ENCODE data around the gene LRRC28.

DNA sequence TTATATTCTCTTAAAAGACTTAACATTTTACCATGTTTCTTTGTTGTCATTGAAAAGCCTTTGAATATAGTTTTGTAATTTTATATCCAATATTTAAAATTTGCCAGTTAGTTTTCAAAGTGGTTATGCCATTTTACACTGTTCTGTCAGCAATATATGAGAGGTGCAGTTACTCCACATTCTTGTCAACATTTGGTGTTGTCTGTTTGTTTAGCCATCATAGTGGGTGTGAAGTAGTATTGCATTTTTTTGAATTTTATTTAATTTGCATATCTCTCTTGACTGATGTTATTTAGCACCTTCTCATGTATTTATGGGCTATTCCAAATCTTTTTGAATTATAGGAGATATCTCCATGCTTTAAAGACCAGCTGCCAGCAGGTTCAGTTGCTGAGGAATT, 40.4 kb downstream of the LRRC28 start:
- TF ChIP-seq, protein P1, sequence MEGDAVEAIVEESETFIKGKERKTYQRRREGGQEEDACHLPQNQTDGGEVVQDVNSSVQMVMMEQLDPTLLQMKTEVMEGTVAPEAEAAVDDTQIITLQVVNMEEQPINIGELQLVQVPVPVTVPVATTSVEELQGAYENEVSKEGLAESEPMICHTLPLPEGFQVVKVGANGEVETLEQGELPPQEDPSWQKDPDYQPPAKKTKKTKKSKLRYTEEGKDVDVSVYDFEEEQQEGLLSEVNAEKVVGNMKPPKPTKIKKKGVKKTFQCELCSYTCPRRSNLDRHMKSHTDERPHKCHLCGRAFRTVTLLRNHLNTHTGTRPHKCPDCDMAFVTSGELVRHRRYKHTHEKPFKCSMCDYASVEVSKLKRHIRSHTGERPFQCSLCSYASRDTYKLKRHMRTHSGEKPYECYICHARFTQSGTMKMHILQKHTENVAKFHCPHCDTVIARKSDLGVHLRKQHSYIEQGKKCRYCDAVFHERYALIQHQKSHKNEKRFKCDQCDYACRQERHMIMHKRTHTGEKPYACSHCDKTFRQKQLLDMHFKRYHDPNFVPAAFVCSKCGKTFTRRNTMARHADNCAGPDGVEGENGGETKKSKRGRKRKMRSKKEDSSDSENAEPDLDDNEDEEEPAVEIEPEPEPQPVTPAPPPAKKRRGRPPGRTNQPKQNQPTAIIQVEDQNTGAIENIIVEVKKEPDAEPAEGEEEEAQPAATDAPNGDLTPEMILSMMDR (IDR thresholded peaks at IDR 0.05): no peak
- TF ChIP-seq SIN3A (IDR thresholded peaks at IDR 0.05; ENCODE audit: borderline replicate concordance, insufficient read depth, low read depth, low read length) (no peak), POLR2AphosphoS5 (IDR thresholded peaks at IDR 0.05; ENCODE audit: low read depth, low read length) (no peak), TCF7L2 (IDR thresholded peaks at IDR 0.05; ENCODE audit: low read depth, low read length) (no peak)
- TF ChIP-seq, protein P2, sequence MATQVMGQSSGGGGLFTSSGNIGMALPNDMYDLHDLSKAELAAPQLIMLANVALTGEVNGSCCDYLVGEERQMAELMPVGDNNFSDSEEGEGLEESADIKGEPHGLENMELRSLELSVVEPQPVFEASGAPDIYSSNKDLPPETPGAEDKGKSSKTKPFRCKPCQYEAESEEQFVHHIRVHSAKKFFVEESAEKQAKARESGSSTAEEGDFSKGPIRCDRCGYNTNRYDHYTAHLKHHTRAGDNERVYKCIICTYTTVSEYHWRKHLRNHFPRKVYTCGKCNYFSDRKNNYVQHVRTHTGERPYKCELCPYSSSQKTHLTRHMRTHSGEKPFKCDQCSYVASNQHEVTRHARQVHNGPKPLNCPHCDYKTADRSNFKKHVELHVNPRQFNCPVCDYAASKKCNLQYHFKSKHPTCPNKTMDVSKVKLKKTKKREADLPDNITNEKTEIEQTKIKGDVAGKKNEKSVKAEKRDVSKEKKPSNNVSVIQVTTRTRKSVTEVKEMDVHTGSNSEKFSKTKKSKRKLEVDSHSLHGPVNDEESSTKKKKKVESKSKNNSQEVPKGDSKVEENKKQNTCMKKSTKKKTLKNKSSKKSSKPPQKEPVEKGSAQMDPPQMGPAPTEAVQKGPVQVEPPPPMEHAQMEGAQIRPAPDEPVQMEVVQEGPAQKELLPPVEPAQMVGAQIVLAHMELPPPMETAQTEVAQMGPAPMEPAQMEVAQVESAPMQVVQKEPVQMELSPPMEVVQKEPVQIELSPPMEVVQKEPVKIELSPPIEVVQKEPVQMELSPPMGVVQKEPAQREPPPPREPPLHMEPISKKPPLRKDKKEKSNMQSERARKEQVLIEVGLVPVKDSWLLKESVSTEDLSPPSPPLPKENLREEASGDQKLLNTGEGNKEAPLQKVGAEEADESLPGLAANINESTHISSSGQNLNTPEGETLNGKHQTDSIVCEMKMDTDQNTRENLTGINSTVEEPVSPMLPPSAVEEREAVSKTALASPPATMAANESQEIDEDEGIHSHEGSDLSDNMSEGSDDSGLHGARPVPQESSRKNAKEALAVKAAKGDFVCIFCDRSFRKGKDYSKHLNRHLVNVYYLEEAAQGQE (IDR thresholded peaks at IDR 0.05; ENCODE audit: insufficient read depth in 1 of 2, low read depth in 2 of 2, low read length in 1 of 2): no peak
